Activated CD8-positive, alpha-beta T cell treated with anti-CD3 and anti-CD28 coated beads for 36 hours (primary cell): ENCODE results near the gene DENND2C. TPM values are rescaled to one million over a fixed set of nuclear protein-coding genes. Genes with fewer than 3 reads are reported as not detected.

Source experiments
- ATAC-seq: fragments of 200-7000 bp; cut with Tn5 transposase; one replicate; pipeline ENCODE4 v1.10.0; 2021; ENCODE audit warnings: mild to moderate bottlenecking, moderate library complexity
- CTCF ChIA-PET: fragments of 350-600 bp; sonication (Branson Sonifier 250); formaldehyde crosslinking; loops from one replicate; lab custom pipeline; 2021; ENCODE audit warnings: antibody characterized with exemption; lab: Charles Lee
- POLR2A ChIA-PET: fragments of 350-600 bp; sonication (Branson Sonifier 250); formaldehyde crosslinking; loops from one replicate; lab custom pipeline; 2021; ENCODE audit warnings: antibody characterized with exemption; lab: Charles Lee
- DNase-seq: peaks from one replicate; pipeline ENCODE4 v3.0.0-alpha.2; 2020
- H3K27ac Mint-ChIP-seq: one replicate; pipeline ENCODE4 v1.8.0; 2021; ENCODE audit warnings: mild to moderate bottlenecking, mixed read lengths
- H3K27me3 Mint-ChIP-seq: one replicate; pipeline ENCODE4 v1.8.0; 2021; ENCODE audit warnings: mixed read lengths
- H3K36me3 Mint-ChIP-seq: one replicate; pipeline ENCODE4 v1.8.0; 2021; ENCODE audit warnings: low read depth, mixed read lengths
- H3K4me1 Mint-ChIP-seq: one replicate; pipeline ENCODE4 v1.8.0; 2021; ENCODE audit warnings: low read depth, mixed read lengths
- H3K4me3 Mint-ChIP-seq: one replicate; pipeline ENCODE4 v1.8.0; 2021; ENCODE audit warnings: mild to moderate bottlenecking, moderate library complexity, mixed read lengths
- H3K9me3 Mint-ChIP-seq: one replicate; pipeline ENCODE4 v1.8.0; 2021; ENCODE audit warnings: mixed read lengths
- intact Hi-C: fragments of 100-400 bp; cut with micrococcal nuclease; formaldehyde crosslinking; loops from one replicate; pipeline ENCODE4 v1.10.0; 2022
- total RNA-seq, 2 experiments: library from RNA; stranded (reverse); gene quantifications; one replicate each; pipeline ENCODE4 v1.2.3, GENCODE V29; 2021
- TF ChIP-seq, protein P1 (sequence below): fragments of 200-600 bp; IDR thresholded peaks from one replicate; pipeline ENCODE4 v1.8.0; 2022; ENCODE audit warnings: antibody characterized with exemption, mild to moderate bottlenecking

The DENND2C gene
- total RNA-seq, 2 experiments from 2014 or later, result 0.99 to 1.5 TPM

DNA sequence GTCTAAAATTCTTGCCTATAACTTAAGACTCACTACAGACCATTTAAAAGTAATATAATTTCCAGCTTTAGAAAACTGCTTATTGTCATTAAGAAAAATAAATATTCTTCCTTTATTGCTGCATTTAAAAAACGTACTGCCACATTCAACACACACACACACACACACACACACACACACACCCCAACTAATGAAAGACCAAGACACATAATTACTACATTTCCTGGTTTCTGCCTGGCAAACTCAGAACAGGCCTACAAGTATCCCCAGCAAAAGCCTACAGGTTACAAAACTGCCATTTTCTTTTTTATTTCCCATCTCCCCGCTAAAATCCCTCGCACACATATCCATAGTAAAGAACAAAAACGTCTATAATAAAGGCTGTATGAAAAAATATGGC is 1.5 kb downstream of the DENND2C start:
- no peaks in the 10 kb centered on the region for H3K36me3 Mint-ChIP-seq
- H3K4me1 Mint-ChIP-seq, result peaks cover 10% of the 10 kb centered on the region
- no peak for ATAC-seq
- TF ChIP-seq, protein P1, sequence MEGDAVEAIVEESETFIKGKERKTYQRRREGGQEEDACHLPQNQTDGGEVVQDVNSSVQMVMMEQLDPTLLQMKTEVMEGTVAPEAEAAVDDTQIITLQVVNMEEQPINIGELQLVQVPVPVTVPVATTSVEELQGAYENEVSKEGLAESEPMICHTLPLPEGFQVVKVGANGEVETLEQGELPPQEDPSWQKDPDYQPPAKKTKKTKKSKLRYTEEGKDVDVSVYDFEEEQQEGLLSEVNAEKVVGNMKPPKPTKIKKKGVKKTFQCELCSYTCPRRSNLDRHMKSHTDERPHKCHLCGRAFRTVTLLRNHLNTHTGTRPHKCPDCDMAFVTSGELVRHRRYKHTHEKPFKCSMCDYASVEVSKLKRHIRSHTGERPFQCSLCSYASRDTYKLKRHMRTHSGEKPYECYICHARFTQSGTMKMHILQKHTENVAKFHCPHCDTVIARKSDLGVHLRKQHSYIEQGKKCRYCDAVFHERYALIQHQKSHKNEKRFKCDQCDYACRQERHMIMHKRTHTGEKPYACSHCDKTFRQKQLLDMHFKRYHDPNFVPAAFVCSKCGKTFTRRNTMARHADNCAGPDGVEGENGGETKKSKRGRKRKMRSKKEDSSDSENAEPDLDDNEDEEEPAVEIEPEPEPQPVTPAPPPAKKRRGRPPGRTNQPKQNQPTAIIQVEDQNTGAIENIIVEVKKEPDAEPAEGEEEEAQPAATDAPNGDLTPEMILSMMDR, result no peak
- ChIA-PET POLR2A (interaction anchor here (1.3 to 1.4 kb wide), 2 partner anchors 48 to 89 kb away, joined by 3 to 4 read pairs; partner anchors contain the start of genes CSDE1 and NRAS), CTCF (interaction anchor here (0.7 to 3.9 kb wide), 7 partner anchors 8 to 386 kb away, joined by 3 to 17 read pairs (median 3); partner anchors contain the start of gene AMPD1)
- H3K4me3 Mint-ChIP-seq, result no peak overlapping the region
- no peak overlapping the region for H3K27ac Mint-ChIP-seq
- no peak for DNase-seq
- intact Hi-C loops, result no loop called here
- H3K27me3 Mint-ChIP-seq, result peaks cover 7% of the 10 kb centered on the region
- H3K9me3 Mint-ChIP-seq, result no peaks in the 10 kb centered on the region

- intact Hi-C loops, result no loop called here
- TF ChIP-seq, protein P1, result no peak
- H3K4me1 Mint-ChIP-seq, result peaks cover 10% of the 10 kb centered on the region
- ChIA-PET CTCF (interaction anchor here (1.3 to 3.2 kb wide), 2 partner anchors 28 to 320 kb away, joined by 4 to 17 read pairs; partner anchors contain the start of gene AMPD1), POLR2A (no interaction called here)
- no peaks in the 10 kb centered on the region for H3K36me3 Mint-ChIP-seq
- peaks cover 7% of the 10 kb centered on the region for H3K27me3 Mint-ChIP-seq
- H3K4me3 Mint-ChIP-seq, result no peak overlapping the region
- no peak for DNase-seq
- no peaks in the 10 kb centered on the region for H3K9me3 Mint-ChIP-seq
- no peak for ATAC-seq
- no peak overlapping the region for H3K27ac Mint-ChIP-seq
These were observed 2.9 kb downstream of the DENND2C start for GRCh38 chr1:114666954-114667353.

DNA sequence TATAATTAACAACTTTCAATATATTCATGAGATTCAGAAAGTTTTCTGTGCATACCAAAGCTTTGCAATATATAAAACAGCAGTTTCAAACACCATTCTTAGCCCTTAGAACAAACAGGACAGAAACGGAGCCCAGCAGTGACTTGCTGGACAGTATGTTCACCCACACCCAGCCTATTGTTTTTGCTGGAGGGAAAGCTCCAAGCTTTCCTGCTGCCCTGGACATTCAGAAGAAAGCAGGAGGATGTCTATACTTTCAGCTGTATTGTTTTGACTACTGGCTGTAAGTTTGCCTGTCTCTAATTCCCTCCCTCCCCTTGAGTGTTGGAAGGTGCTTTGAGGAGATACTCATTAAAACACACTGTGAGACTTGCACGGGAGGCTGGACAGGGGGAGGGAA is 9.6 kb downstream of the DENND2C start:
- ChIA-PET POLR2A (interaction anchor here (1.7 kb wide), 1 partner anchor 9 kb away, joined by 6 read pairs; the partner anchor contains the start of gene DENND2C), CTCF (interaction anchor here (1.4 to 1.7 kb wide), 2 partner anchors 9 to 12 kb away, joined by 4 to 13 read pairs; partner anchors contain the start of gene DENND2C)
- H3K27ac Mint-ChIP-seq, result no peak overlapping the region
- H3K36me3 Mint-ChIP-seq, result no peaks in the 10 kb centered on the region
- H3K9me3 Mint-ChIP-seq, result no peaks in the 10 kb centered on the region
- intact Hi-C loops, result no loop called here
- DNase-seq, result no peak
- TF ChIP-seq, protein P1, result no peak
- H3K4me1 Mint-ChIP-seq, result no peaks in the 10 kb centered on the region
- H3K4me3 Mint-ChIP-seq, result no peak overlapping the region
- peaks cover 2% of the 10 kb centered on the region for H3K27me3 Mint-ChIP-seq
- ATAC-seq, result no peak

GRCh38 chr1:114651893-114652292 is 18.0 kb downstream of the DENND2C start:
- CTCF ChIA-PET, result no interaction called here
- Mint-ChIP-seq H3K27me3 (no peaks in the 10 kb centered on the region), H3K4me1 (no peaks in the 10 kb centered on the region), H3K4me3 (no peak overlapping the region), H3K36me3 (no peaks in the 10 kb centered on the region), H3K9me3 (no peaks in the 10 kb centered on the region), H3K27ac (no peak overlapping the region)
- ATAC-seq, result no peak
- intact Hi-C loops, result no loop called here
- TF ChIP-seq, protein P1, result no peak
- POLR2A ChIA-PET, result no interaction called here
- no peak for DNase-seq

GRCh38 chr1:114648503-114648902 is 21.3 kb downstream of the DENND2C start:
- no peaks in the 10 kb centered on the region for H3K27me3 Mint-ChIP-seq
- no peak overlapping the region for H3K27ac Mint-ChIP-seq
- no peaks in the 10 kb centered on the region for H3K9me3 Mint-ChIP-seq
- TF ChIP-seq, protein P1, result no peak
- POLR2A ChIA-PET, result no interaction called here
- DNase-seq (no peak), ATAC-seq (no peak)
- CTCF ChIA-PET, result no interaction called here
- intact Hi-C loops, result no loop called here
- no peak overlapping the region for H3K4me3 Mint-ChIP-seq
- H3K36me3 Mint-ChIP-seq, result no peaks in the 10 kb centered on the region
- no peaks in the 10 kb centered on the region for H3K4me1 Mint-ChIP-seq
